ENCODE results near the gene CERCAM. TPM values are rescaled to one million over a fixed set of nuclear protein-coding genes. Genes with fewer than 3 reads are reported as not detected.

Gene CERCAM
- total RNA-seq, 1 donor from 2014 or later = 8.5 TPM

DNA sequence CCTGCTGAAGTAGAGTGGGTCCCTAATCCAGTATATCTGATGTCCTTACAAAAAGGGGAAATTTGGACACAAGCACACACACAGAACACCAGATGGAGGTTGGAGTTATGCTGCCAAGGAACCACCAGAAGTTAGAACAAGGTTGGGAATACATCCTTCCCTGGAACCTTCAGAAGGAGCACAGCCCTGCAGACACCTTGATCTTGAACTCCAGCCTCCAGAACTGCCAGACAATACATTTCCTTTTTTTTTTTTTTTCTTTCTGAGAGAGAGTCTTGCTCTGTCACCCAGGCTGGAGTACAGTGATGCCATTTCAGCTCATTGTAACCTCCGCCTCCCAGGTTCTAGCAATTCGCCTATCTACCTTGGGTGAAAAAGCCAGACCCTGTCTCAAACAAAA, 28.1 kb downstream of the CERCAM start:
- no peak overlapping the region for H3K27ac ChIP-seq (replicated peaks)
- H3K4me3 ChIP-seq = no peak overlapping the region
- H3K36me3 ChIP-seq = no peaks in the 10 kb centered on the region
- H3K4me1 ChIP-seq = no peaks in the 10 kb centered on the region
- no peaks in the 10 kb centered on the region for H3K9me3 ChIP-seq (replicated peaks)
- TF ChIP-seq, protein P1, sequence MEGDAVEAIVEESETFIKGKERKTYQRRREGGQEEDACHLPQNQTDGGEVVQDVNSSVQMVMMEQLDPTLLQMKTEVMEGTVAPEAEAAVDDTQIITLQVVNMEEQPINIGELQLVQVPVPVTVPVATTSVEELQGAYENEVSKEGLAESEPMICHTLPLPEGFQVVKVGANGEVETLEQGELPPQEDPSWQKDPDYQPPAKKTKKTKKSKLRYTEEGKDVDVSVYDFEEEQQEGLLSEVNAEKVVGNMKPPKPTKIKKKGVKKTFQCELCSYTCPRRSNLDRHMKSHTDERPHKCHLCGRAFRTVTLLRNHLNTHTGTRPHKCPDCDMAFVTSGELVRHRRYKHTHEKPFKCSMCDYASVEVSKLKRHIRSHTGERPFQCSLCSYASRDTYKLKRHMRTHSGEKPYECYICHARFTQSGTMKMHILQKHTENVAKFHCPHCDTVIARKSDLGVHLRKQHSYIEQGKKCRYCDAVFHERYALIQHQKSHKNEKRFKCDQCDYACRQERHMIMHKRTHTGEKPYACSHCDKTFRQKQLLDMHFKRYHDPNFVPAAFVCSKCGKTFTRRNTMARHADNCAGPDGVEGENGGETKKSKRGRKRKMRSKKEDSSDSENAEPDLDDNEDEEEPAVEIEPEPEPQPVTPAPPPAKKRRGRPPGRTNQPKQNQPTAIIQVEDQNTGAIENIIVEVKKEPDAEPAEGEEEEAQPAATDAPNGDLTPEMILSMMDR (IDR thresholded peaks at IDR 0.05; ENCODE audit: borderline replicate concordance) = no peak
- intact Hi-C loops (cut with micrococcal nuclease) = no loop called here
- H3K27me3 ChIP-seq (ENCODE audit: low read depth) = no peaks in the 10 kb centered on the region
- no peak for DNase-seq

DNA sequence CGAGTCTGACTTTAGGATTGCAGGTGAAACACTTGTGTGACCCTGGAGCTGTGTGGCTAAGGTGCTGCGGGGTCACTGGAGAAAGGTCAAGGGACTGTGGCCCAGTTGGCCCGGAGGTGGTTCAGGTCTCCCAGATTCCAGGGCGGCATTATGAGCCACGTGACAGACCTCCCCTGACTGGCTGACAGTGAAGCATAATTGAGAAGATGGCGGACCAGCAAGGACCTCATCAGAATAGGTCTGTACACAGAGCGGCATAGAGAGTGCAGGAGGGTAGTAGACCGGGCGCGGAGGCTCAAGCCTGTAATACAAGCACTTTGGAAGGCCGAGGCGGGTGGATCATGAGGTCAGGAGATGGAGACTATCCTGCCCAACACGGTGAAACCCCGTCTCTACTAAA, 34.3 kb downstream of the CERCAM start:
- Histone ChIP-seq H3K4me1 (peaks cover 40% of the 10 kb centered on the region), H3K9me3 (replicated peaks) (no peaks in the 10 kb centered on the region), H3K36me3 (peaks cover 3% of the 10 kb centered on the region), H3K27ac (replicated peaks) (no peak overlapping the region), H3K4me3 (no peak overlapping the region), H3K27me3 (ENCODE audit: low read depth) (no peaks in the 10 kb centered on the region)
- intact Hi-C loops (cut with micrococcal nuclease) = no loop called here
- no peak for DNase-seq
- TF ChIP-seq, protein P1 (IDR thresholded peaks at IDR 0.05; ENCODE audit: borderline replicate concordance) = no peak

DNA sequence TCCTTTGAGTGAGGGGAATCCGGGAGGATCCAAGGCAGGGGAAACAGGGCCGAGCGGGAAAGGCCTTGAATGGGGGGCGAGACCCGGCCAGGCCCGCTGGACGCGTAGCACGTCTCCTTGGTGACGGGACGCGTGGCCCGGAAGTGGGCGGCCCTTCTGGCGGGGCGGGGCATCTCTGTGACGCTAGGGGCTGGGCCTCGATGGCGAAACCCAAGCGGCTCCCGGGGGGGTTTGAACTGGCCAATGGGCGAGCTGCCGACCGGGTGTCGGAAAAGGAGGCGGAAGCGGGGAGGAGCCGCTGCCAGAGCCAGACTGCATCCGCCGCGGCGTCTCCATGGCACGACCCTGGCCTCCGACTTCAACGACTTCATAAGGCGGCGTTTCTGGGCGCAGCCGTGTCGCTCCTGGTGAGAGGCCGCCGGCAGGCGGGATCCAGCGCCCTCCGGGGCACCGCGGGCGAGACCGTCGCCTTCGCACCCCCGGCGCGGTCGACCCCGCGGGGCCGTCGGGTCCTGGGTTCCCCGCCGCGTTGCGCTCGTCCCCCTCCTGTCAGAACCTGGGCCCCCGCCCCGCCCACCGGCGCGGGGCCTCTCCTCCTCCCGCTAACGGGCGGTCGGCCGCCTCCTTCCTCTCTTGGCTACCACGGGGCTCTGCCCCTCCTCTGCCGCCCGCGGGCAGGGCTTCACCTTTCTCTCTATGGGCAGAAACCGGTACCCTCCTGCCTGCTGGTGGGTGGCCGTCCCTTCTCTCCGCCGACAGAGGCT, 35.4 kb downstream of the CERCAM start, which contains the start of gene ODF2:
Gene ODF2 (plus strand): TSS at position 158 of the 764 bp plus-strand sequence. CDS start 86 bp downstream, at position 244.
- H3K4me3 ChIP-seq = peak within 1 kb of the TSS; percentile 90
- peaks cover 13% of the 10 kb centered on the region for H3K36me3 ChIP-seq
- TF ChIP-seq, protein P1 (IDR thresholded peaks at IDR 0.05; ENCODE audit: borderline replicate concordance) = no peak
- peak; percentile 98 for DNase-seq
- H3K4me1 ChIP-seq = peaks cover 40% of the 10 kb centered on the region
- H3K27me3 ChIP-seq (ENCODE audit: low read depth) = no peaks in the 10 kb centered on the region
- no peaks in the 10 kb centered on the region for H3K9me3 ChIP-seq (replicated peaks)
- intact Hi-C loops (cut with micrococcal nuclease) = no loop called here
- peak within 1 kb of the TSS; percentile 89 for H3K27ac ChIP-seq (replicated peaks)

DNA sequence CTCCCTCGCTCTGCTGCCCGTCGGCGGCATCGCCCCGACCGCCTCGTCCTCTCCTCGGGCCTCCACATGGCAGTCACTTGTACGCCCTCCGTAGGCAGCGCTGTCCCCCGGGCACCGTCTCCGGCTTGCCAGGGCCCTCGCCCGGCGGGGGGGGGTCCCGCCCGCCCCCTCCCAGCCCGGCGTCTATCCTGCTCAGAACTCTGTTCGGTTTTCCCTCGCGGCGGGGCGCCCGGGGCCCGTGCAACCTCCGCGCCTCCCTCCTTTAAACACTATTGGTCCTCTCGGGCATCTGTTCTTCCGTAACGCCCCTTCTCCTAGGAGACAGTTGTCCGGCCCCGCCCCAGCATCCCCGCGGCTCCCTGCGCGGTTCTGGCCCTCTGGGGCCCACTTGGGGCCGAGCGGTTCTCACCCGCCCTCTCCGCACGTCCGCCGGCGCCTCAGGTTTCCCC, 36.0 kb downstream of the CERCAM start:
- TF ChIP-seq, protein P1 (IDR thresholded peaks at IDR 0.05; ENCODE audit: borderline replicate concordance) = no peak
- peak; percentile 72 for DNase-seq
- intact Hi-C loops (cut with micrococcal nuclease) = no loop called here
- Histone ChIP-seq H3K27ac (replicated peaks) (peak overlapping the region; percentile 89), H3K27me3 (ENCODE audit: low read depth) (no peaks in the 10 kb centered on the region), H3K36me3 (peaks cover 19% of the 10 kb centered on the region), H3K4me1 (peaks cover 40% of the 10 kb centered on the region), H3K9me3 (replicated peaks) (no peaks in the 10 kb centered on the region), H3K4me3 (peak overlapping the region; percentile 90)

DNA sequence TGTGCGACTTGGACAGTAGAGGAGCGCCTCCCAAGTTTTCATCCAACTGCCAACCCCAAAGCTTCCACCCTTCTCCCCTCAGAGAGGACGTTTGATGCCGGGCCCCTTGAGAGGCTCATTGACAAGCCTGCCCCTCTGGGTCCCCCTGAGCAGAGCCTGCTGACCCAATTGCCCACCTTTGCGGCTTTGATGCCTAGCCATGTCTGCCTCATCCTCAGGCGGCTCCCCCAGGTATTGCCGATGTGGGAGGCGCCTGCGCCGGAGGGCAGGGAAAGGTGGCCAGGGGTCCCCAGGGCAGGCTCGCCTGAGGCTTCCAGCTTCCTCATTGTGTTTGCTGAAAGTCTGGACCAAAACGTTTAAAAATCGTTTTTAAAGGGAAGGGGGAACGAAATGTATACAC, 36.5 kb downstream of the CERCAM start:
- peak overlapping the region; percentile 90 for H3K4me3 ChIP-seq
- H3K27me3 ChIP-seq (ENCODE audit: low read depth) = no peaks in the 10 kb centered on the region
- peaks cover 25% of the 10 kb centered on the region for H3K36me3 ChIP-seq
- no peak for DNase-seq
- intact Hi-C loops (cut with micrococcal nuclease) = no loop called here
- peak overlapping the region; percentile 89 for H3K27ac ChIP-seq (replicated peaks)
- TF ChIP-seq, protein P1 (IDR thresholded peaks at IDR 0.05; ENCODE audit: borderline replicate concordance) = no peak
- no peaks in the 10 kb centered on the region for H3K9me3 ChIP-seq (replicated peaks)
- peaks cover 40% of the 10 kb centered on the region for H3K4me1 ChIP-seq

Measured in left ventricle myocardium inferior (tissue), 1 donor.